HCT116 (cell line): ENCODE data around the gene TMX3.

Experiments used
- CTCF ChIP-seq, 3 experiments: fragments of 200-600 bp in 1 of 3; sonication (generic) in 1 of 3; IDR thresholded peaks in 2 of 3; conservative IDR thresholded peaks in 1 of 3; 2 replicates each; pipeline ENCODE4 v1.5.1; 2012 to 2017; ENCODE audit warnings: low read depth in 2 of 3, low read length in 2 of 3, antibody characterized with exemption in 1 of 3, borderline replicate concordance in 1 of 3, control low read depth in 1 of 3, mild to moderate bottlenecking in 1 of 3, mixed read lengths in 1 of 3, mixed run types in 1 of 3, moderate library complexity in 1 of 3; ENCODE audit not compliant: insufficient read depth in 1 of 3
- EZH2 ChIP-seq: fragments of 200-600 bp; sonication (generic); IDR thresholded peaks from 2 replicates; pipeline ENCODE4 v1.6.1; 2017; ENCODE audit warnings: antibody characterized with exemption, mixed run types
- JUND ChIP-seq: IDR thresholded peaks from 2 replicates; pipeline ENCODE4 v1.6.1; 2012
- MAX ChIP-seq: IDR thresholded peaks from 2 replicates; pipeline ENCODE4 v1.6.1; 2012
- POLR2A ChIP-seq: IDR thresholded peaks from 2 replicates; pipeline ENCODE4 v1.7.0; 2011; ENCODE audit warnings: borderline replicate concordance; ENCODE audit not compliant: insufficient read depth, insufficient read length; ENCODE audit errors: extremely low read depth
- POLR2AphosphoS5 ChIP-seq: IDR thresholded peaks from 2 replicates; pipeline ENCODE4 v1.6.1; 2011; ENCODE audit warnings: mild to moderate bottlenecking, low read depth, low read length, moderate library complexity
- RAD21 ChIP-seq: IDR thresholded peaks from 2 replicates; pipeline ENCODE4 v1.6.1; 2012; ENCODE audit warnings: low read depth, mild to moderate bottlenecking
- REST ChIP-seq: IDR thresholded peaks from 2 replicates; pipeline ENCODE4 v1.6.1; 2012; ENCODE audit warnings: low read depth
- SRF ChIP-seq: IDR thresholded peaks from 2 replicates; pipeline ENCODE4 v1.6.1; 2012; ENCODE audit warnings: low read depth
- TCF7L2 ChIP-seq: IDR thresholded peaks from 2 replicates; pipeline ENCODE4 v1.7.0; 2011; ENCODE audit warnings: borderline replicate concordance, inconsistent platforms; ENCODE audit not compliant: insufficient read depth, insufficient read length; ENCODE audit errors: extremely low read depth
- YY1 ChIP-seq: IDR thresholded peaks from 2 replicates; pipeline ENCODE4 v1.6.1; 2011; ENCODE audit warnings: low read length, low read depth, moderate library complexity, mild to moderate bottlenecking; ENCODE audit not compliant: insufficient replicate concordance; ENCODE audit errors: extremely low read depth
- ZNF274 ChIP-seq: fragments of 200-500 bp; sonication (Bioruptor generic); IDR thresholded peaks from 2 replicates; pipeline ENCODE4 v1.6.1; 2014; ENCODE audit warnings: mild to moderate bottlenecking, low read depth, low read length, inconsistent platforms

- no peak for TF ChIP-seq CTCF (IDR thresholded peaks at IDR 0.05 in 2 of 3, conservative IDR thresholded peaks at IDR 0.05 in 1 of 3; ENCODE audit: borderline replicate concordance in 1 of 3, insufficient read depth in 1 of 3, low read depth in 2 of 3, low read length in 2 of 3)
- TF ChIP-seq POLR2AphosphoS5: no peak
- TF ChIP-seq ZNF274: no peak
- TF ChIP-seq TCF7L2: no peak
- no peak for TF ChIP-seq EZH2
- TF ChIP-seq POLR2A: no peak
- TF ChIP-seq SRF: no peak
- no peak for TF ChIP-seq YY1
- no peak for TF ChIP-seq REST
- TF ChIP-seq JUND: no peak
- TF ChIP-seq MAX: no peak
- no peak for TF ChIP-seq RAD21
These were observed 48.2 kb upstream of the TMX3 start for GRCh38 chr18:68763083-68763482.
